DND-41 (cell line): ENCODE results near the gene DENND1C.

ENCODE experiments used
- ATAC-seq: fragments of 200-7000 bp; cut with Tn5 transposase; 3 replicates; pipeline ENCODE4 v1.9.1; 2021; ENCODE audit warnings: low read depth; ENCODE audit not compliant: insufficient read depth
- DNase-seq: peaks from one replicate; pipeline ENCODE4 v3.0.0-alpha.2; 2020
- H2AFZ ChIP-seq: 2 replicates; pipeline ENCODE4 v1.6.0; 2012; ENCODE audit warnings: low read depth, low read length
- H3K27ac ChIP-seq: 2 replicates; pipeline ENCODE4 v1.5.1; 2012; ENCODE audit warnings: low read length, inconsistent platforms
- H3K27me3 ChIP-seq: fragments of 200-600 bp; sonication (generic); 2 replicates; pipeline ENCODE4 v1.6.0; 2012; ENCODE audit warnings: low read length, mild to moderate bottlenecking, inconsistent platforms; ENCODE audit not compliant: insufficient read depth, poor library complexity
- H3K36me3 ChIP-seq: 2 replicates; pipeline ENCODE4 v1.5.1; 2012; ENCODE audit warnings: low read length, inconsistent platforms; ENCODE audit not compliant: insufficient read depth
- H3K4me1 ChIP-seq: 2 replicates; pipeline ENCODE4 v1.5.1; 2012; ENCODE audit warnings: mild to moderate bottlenecking, low read length; ENCODE audit not compliant: insufficient read depth
- H3K4me2 ChIP-seq: 2 replicates; pipeline ENCODE4 v1.6.0; 2012; ENCODE audit warnings: mild to moderate bottlenecking, moderate library complexity, low read length, inconsistent platforms; ENCODE audit not compliant: insufficient read depth
- H3K4me3 ChIP-seq, 2 experiments: fragments of 200-600 bp in 1 of 2; shearing (Covaris generic) in 1 of 2; 2 replicates each; pipeline ENCODE4 v1.5.1; 2012 to 2016; ENCODE audit warnings: inconsistent platforms in 2 of 2, low read length in 2 of 2, mild to moderate bottlenecking in 2 of 2, low read depth in 1 of 2, moderate library complexity in 1 of 2
- H3K79me2 ChIP-seq: 2 replicates; pipeline ENCODE4 v1.6.0; 2012; ENCODE audit warnings: low read length, inconsistent platforms; ENCODE audit not compliant: insufficient read depth
- H3K9ac ChIP-seq: 2 replicates; pipeline ENCODE4 v1.6.0; 2012; ENCODE audit warnings: low read depth, mild to moderate bottlenecking, inconsistent platforms, low read length, moderate library complexity
- H3K9me3 ChIP-seq: 2 replicates; pipeline ENCODE4 v1.5.1; 2012; ENCODE audit warnings: low read length, moderate library complexity, mild to moderate bottlenecking, inconsistent platforms; ENCODE audit not compliant: insufficient read depth, severe bottlenecking
- H4K20me1 ChIP-seq: 2 replicates; pipeline ENCODE4 v1.6.0; 2012; ENCODE audit warnings: low read length; ENCODE audit not compliant: insufficient read depth
- EZH2 ChIP-seq: IDR thresholded peaks from 3 replicates; pipeline ENCODE4 v1.6.1; 2012; ENCODE audit warnings: borderline replicate concordance, low read depth, mild to moderate bottlenecking, moderate library complexity, low read length, inconsistent platforms; ENCODE audit not compliant: severe bottlenecking
- TF ChIP-seq, protein P1 (sequence below): IDR thresholded peaks from 2 replicates; pipeline ENCODE4 v1.5.1; 2012; ENCODE audit warnings: borderline replicate concordance, low read length, moderate library complexity, mild to moderate bottlenecking; ENCODE audit not compliant: poor library complexity, severe bottlenecking; ENCODE audit errors: extremely low read depth

Gene DENND1C

DNA sequence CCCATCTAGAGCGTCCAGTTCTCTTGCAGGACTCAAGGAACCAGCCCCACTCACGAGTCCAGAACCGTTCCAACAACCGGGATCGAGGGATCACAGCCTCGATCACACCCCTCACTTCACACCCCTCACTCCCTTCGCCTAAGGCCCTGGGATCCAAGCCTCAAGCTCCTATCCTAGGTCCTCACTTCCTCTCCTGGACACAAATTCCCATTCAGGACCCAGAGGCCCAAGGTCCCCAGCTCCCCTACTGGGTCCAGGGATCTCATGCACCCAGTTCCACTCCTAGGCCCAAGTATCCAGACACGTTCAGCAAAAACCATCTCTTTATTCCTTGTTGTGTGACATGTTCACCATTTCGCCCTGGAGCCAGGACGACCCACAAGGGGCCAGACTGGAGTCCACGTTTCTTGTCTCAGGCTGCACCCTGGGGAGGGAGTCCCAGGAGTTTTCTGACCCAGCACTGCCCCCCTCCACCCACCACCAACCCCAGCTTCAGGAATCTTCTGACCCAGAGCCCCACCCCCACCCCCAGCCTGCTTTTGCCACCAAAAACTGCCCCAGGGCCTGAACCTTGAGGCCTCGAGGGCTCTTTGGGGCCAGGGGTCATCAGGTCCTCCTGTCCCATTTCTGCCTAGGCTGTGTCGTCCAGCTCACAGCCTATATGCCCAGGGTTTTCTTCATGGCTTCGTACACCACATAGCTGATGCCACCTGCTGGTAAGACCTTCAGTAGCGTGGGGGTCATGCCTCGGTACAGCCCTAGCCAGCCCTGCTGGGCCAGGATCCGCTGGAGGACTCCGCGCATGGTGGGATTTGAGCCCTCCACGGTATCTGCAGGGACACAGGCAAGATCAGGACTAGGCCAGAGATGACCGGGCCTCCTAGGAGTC is 55.6 kb downstream of the DENND1C start:
- peak overlapping the region; percentile 51 for H3K9ac ChIP-seq
- peak overlapping the region in 1 of 2 experiments; percentile 45; a peak in 2 of 4 replicates for H3K4me3 ChIP-seq
- DNase-seq = peak; percentile 47
- H3K79me2 ChIP-seq = peaks cover 34% of the 10 kb centered on the region
- no peak for TF ChIP-seq EZH2
- TF ChIP-seq, protein P1, sequence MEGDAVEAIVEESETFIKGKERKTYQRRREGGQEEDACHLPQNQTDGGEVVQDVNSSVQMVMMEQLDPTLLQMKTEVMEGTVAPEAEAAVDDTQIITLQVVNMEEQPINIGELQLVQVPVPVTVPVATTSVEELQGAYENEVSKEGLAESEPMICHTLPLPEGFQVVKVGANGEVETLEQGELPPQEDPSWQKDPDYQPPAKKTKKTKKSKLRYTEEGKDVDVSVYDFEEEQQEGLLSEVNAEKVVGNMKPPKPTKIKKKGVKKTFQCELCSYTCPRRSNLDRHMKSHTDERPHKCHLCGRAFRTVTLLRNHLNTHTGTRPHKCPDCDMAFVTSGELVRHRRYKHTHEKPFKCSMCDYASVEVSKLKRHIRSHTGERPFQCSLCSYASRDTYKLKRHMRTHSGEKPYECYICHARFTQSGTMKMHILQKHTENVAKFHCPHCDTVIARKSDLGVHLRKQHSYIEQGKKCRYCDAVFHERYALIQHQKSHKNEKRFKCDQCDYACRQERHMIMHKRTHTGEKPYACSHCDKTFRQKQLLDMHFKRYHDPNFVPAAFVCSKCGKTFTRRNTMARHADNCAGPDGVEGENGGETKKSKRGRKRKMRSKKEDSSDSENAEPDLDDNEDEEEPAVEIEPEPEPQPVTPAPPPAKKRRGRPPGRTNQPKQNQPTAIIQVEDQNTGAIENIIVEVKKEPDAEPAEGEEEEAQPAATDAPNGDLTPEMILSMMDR = peak; percentile 66
- H3K36me3 ChIP-seq = peaks cover 31% of the 10 kb centered on the region
- H3K4me1 ChIP-seq = peaks cover 39% of the 10 kb centered on the region
- no peaks in the 10 kb centered on the region for H3K9me3 ChIP-seq
- H4K20me1 ChIP-seq = peaks cover 31% of the 10 kb centered on the region
- peak overlapping the region; percentile 82 for H3K27ac ChIP-seq
- H3K4me2 ChIP-seq = peak overlapping the region; percentile 55
- no peak for ATAC-seq
- H3K27me3 ChIP-seq = no peaks in the 10 kb centered on the region
- H2AFZ ChIP-seq = peak overlapping the region; percentile 74

DNA sequence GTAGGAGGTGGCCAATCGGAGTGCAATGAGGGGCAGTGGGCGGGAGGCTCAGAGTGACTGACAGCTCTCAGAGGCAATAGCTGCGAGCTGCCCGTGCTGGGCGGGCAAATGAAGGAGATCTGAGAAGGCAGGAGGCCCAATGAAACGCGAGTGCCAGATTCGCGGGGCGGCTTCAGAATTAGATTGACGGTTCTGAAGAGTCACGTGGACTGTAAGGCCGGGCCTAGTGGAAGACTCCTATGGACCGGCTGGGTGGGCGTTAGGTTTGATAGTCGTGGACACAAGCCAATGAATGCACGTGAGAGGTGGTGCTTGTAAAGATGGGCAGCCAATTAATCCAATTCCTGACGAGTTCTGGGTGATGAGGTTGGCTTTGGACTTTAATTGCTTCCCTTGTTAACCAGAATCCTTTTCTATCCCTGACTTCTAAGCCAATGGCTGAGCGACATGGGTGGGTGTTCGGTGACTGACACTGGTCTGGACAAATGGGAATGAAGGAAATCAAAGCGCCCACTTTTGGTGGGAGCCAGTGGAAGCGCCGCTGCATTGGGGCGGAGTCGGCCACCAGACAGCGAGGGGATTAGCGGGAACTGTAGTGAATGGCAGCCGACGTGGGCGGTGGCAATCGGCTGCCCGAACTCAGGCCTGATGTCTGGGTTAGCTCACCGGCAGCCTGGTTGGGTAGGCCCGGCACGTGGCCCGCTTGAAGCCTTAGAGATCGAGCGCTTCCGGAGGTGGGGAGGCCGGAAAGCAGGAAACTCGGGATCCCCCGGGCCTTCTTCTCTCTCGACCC is 56.5 kb downstream of the DENND1C start:
- Histone ChIP-seq H4K20me1 (peaks cover 40% of the 10 kb centered on the region), H3K27ac (peak overlapping the region; percentile 82), H3K9ac (peak overlapping the region; percentile 51), H3K79me2 (peaks cover 43% of the 10 kb centered on the region), H3K4me2 (peak overlapping the region; percentile 55), H2AFZ (peak overlapping the region; percentile 74), H3K36me3 (peaks cover 39% of the 10 kb centered on the region), H3K4me1 (peaks cover 39% of the 10 kb centered on the region), H3K9me3 (no peaks in the 10 kb centered on the region), H3K4me3 (peak overlapping the region in 1 of 2 experiments; percentile 45; a peak in 2 of 4 replicates), H3K27me3 (no peaks in the 10 kb centered on the region)
- DNase-seq (peak; percentile 100), ATAC-seq (peak; percentile 86)
- TF ChIP-seq EZH2 = no peak
- TF ChIP-seq, protein P1 = no peak

DNA sequence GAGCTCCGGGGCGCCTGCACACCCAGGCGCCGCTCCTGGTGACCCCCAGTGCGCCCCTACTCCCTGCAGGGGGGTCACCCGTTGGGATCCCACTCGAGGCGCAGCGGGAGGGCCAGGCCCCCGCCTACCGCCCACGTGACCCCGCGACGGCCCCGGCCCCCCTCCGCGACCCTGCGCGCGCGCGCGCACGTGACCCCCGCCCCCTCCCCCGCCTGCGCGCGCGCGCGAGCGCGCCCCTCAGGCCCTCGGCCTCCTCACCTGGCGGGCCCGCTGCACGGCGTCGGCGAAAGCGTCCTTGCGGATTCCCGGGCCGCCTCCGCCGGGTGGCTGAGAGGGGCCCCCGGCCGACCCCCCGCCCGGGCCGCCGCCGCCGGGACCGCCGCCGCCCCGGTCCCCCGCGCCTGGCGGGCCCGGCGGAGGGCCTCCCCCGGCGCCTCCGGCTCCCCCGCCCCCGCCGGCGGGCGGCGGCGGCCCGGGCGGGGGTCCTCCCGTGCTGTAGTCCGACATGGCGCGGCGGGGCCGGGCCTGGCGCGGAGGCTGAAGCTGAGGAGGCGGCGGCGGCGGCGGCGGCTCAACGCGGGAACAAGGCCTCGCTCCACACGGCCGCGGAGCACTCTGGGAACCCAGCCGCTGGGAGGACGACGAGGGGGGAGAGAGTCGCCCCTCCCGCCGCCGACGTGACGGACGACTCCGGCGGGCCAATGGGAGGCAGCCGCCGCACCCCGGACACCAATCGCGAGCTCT is 57.2 kb downstream of the DENND1C start, which contains the start of gene KHSRP:
KHSRP (minus strand) TSS at position 617 of the 744 bp plus-strand sequence; CDS start at position 507, 110 bp downstream.
- no peak for TF ChIP-seq EZH2
- TF ChIP-seq, protein P1 = no peak
- Histone ChIP-seq H3K36me3 (peaks cover 47% of the 10 kb centered on the region), H2AFZ (peak within 1 kb of the TSS; percentile 74), H3K27me3 (no peaks in the 10 kb centered on the region), H3K79me2 (peaks cover 50% of the 10 kb centered on the region), H3K4me3 (peak within 1 kb of the TSS; percentile 90 to 95; a peak in 3 of 4 replicates), H3K27ac (peak within 1 kb of the TSS; percentile 82), H3K4me1 (peaks cover 39% of the 10 kb centered on the region), H3K4me2 (peak within 1 kb of the TSS; percentile 97), H3K9ac (peak within 1 kb of the TSS; percentile 89), H3K9me3 (no peaks in the 10 kb centered on the region), H4K20me1 (peaks cover 47% of the 10 kb centered on the region)
- DNase-seq = peak; percentile 60
- no peak for ATAC-seq
